NOMO-1 (cell line): ENCODE results near the gene FLII.

Experiments
- DNase-seq, 2 experiments: peaks; one replicate each; lab custom pipeline; 2025; ENCODE audit not compliant: unreplicated experiment in 2 of 2; lab: John Stamatoyannopoulos, UW

FLII gene

DNA sequence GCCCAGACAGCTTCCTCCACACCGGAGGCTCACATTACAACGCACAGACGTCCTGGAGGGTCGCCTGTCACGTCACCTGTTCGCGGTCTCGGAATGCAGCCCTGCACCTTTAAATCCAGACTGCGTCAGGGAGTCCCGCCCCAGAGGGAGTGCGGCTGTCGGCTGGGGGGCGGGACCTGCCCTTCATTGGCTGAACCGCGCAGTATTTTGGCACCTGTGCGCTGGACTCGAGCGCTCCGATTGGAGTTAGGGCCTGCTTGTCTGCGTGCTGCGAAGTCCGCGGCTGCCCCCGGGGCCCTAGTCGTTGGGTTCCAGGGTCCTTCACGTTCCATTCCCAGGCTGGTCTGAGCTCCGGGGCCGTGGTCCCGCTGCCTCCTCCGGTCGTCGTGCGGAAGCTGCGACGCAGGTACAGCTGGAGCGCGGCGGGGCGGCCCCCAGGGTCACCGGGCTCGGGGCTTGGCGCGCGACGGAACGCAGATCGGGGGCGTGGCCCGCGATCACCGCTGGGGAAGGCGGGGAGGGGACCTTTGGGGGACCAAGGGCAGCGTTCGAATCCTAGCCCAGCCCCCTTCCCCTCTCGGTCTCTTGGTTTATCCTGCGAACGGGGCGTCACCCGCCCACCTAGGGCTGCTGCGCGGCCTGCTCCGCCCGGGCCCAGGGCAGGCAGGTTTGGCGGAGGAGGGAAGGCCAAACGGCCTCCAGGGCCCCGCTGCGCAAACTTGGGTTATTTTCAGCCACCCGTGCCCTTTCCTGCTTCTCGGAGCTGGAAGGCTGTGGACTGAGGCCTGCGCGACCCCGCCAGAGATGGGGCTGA lies 2.0 kb upstream of the FLII start, which contains the start of gene MIEF2:
TSS of gene MIEF2 (plus strand) at position 331 of the 814 bp plus-strand sequence. CDS start 2,059 bp downstream, outside the sequence.
- DNase-seq, result peak; percentile 93 to 95

- DNase-seq, result no peak
Observed at GRCh38 chr17:18259621-18260331, 1.2 kb upstream of the FLII start.

- peak; percentile 76 for DNase-seq
Observed at GRCh38 chr17:18257982-18258355, 569 bp downstream of the FLII start.

DNA sequence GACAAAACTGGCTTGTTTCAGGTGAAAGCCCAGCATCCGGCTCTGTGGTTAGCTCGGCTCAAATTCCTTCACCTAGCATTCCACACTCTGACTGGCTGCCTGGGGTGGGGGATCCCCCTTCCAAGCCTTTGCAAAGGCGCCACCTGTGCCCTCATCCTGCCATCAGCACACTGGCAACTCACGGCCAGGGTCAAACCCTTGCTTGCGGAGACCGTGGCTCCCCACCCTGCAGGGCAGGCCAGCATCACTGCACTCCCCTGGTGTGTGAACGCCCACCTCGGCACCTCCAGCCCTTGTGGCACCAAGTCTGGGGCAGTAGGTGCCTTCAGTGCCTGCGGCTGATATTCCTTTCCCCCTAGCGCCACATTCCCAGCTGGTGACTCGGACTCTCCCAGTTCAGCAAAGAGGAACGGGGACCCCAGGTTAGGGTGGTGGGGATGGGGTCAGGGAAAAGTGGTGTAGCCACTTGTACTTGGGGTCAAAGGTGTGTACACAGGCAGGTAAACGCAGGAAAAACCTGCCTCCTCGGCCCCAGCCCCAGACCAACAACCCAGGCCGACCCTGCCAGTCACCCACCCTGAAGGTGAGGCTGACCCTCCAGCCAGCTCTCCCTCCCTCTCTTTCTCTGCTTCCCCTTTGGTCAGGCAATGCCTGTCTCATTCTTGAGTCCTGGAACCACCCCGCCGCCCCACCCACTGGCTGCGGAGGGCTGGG lies 1.1 kb downstream of the FLII start:
- DNase-seq, result peak; percentile 76

DNA sequence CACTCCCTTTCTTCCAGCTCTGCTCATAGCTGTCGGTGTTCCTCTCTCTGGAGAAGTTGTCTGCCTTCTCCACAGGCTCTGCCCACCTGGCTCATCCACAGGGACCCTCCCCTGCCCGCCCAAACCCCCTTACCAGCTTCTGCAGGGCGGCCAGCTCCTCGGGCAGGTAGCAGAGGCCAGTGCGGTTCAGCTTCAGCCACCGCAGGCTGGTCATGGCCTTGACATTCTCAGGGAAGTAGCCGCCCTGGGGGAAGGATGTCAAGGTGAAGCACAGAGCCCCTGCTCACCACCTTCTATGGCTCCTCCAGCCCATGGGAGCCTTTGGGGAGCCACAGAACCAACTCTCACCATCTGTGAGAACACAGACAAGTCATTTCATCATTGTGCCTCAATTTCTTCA lies 1.8 kb downstream of the FLII start:
- no peak for DNase-seq

- no peak for DNase-seq
Observed at GRCh38 chr17:18256351-18256750, 2.2 kb downstream of the FLII start.

- no peak for DNase-seq
Observed at GRCh38 chr17:18254888-18255649, 3.5 kb downstream of the FLII start.

- DNase-seq, result no peak
Observed at GRCh38 chr17:18253947-18254821, 4.4 kb downstream of the FLII start.

GRCh38 chr17:18253187-18253884 lies 5.2 kb downstream of the FLII start:
- DNase-seq, result no peak

- no peak for DNase-seq
Observed at GRCh38 chr17:18252160-18252559, 6.4 kb downstream of the FLII start.

DNA sequence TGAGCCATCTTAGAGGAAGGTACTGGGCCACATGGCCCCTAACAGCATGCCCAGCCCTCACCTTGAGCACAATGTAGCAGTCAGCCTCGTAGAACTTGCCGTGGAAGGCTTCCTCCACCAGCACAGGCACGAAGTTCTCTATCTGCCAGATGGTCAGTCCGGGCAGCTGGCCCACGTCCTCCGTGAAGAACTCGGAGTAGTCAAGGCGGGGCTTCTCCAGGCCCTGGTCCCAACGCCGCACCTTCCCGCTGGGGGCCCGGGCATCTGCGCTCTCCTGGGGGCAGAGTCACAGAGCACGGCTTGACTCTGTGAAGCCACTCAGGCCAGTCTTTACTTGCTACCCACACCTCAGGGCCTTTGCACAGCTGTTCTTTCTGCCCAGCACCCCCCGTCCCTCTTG lies 7.3 kb downstream of the FLII start:
- DNase-seq, result no peak

- DNase-seq, result no peak
Observed at GRCh38 chr17:18250708-18251107, 7.8 kb downstream of the FLII start.

DNA sequence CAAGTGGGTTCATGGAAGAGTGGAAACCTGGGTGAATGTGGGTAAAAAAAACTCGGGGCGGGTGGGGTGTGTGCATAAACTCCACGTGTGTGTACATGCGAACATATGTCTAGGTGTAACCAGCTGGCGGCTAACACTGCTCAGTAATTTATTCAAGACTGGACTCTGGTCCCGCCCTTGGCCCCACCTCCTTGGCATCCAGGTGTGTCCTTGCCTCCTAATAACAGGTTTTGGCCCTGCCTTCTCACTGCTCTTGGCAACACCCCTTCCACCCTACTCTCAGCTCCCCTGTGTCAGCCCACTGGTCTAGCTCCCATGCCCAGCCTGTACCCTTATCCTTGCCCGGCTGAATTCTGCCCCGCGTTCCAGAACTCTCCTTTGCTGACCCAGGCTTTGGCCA lies 8.3 kb downstream of the FLII start:
- no peak for DNase-seq

GRCh38 chr17:18248811-18249210 lies 9.7 kb downstream of the FLII start:
- no peak for DNase-seq

GRCh38 chr17:18248300-18248731 lies 10.2 kb downstream of the FLII start:
- DNase-seq, result peak; percentile 59 to 61

- DNase-seq, result no peak
Observed at GRCh38 chr17:18247613-18248001, 10.9 kb downstream of the FLII start.

DNA sequence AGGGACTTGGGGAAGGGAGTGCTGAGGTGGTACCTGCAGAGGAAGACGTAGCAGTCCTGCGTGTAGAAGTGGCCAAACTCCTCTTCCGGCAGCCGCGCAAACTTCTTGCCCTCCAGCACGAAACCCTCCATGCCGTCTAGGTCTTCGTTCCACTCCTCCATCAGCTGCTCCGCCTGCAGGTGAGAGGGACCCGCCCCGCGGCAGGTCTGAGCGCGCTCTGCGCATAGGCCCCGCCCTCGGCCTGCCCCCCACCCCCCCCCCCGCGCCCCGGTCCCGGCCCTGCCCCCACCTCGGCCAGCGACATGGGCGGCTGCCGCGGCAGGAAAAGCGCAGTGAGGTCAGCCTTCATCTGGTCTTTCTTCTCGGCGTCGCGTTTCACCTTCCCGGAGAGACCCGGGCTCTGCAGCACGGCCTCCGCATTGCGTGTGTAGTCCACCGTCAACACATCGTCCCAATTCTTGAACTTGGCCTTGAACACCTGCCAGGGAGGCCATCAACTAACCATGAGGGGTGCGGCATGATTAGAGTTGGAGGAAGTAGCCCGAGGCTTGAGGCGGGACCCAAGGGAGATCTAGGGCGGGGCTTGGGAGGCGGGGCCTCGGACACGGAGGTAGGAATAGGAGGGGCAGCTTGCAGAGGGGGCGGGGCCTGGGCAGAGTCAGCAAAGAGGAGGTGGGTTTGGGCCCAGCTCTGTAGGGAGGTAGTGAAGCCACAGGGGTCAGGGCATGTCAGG lies 11.5 kb downstream of the FLII start:
- peak in 1 of 2 experiments; percentile 4 for DNase-seq

DNA sequence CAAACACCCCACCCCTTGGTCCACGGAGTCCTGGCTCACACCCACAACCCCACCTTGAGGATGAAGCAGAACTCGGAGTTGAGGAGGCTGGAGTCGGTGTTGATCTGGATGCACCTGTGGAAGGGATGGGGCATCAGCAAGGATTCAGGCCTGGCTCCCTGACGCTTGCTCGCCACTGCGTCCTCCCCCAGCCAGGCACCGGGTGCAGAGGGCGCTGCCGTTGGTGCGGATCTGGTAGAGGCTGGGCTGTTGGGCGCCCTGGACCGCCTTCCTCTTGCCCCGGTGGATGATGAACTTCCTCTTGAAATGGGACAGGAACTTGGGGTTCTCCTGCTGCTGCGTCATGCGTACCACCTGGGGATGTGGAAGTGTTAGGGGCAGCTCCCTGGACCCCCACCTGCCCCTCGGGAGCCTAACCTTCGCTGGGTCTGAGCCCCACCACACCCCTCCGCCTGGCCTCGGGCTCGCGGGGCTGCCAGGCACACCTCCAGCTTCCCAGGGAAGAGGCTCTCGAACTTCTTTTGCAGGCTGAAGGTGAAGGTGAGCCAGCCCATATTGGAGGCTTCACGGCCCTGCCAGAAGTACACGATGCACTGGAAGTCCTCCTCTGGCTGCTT lies 12.3 kb downstream of the FLII start:
- no peak for DNase-seq
